GM23338 (cell line): ENCODE data around the gene MAMLD1. TPM values are rescaled to one million over a fixed set of nuclear protein-coding genes. Genes with fewer than 3 reads are reported as not detected.
A peak's percentile ranks its signal among the peaks of the same experiment; 100 is the strongest.

ENCODE experiments used
- ATAC-seq: fragments of 200-7000 bp; cut with Tn5 transposase; 3 replicates; pipeline ENCODE4 v1.9.1; 2020
- DNase-seq: peaks from one replicate; pipeline ENCODE4 v3.0.0-alpha.2; 2015; ENCODE audit warnings: low spot score
- H2AFZ ChIP-seq: fragments of 200-600 bp; sonication (generic); 2 replicates; pipeline ENCODE4 v1.8.0; 2016; ENCODE audit warnings: antibody characterized with exemption, mild to moderate bottlenecking, moderate library complexity
- H3F3A ChIP-seq: fragments of 200-600 bp; sonication (generic); replicated peaks from 2 replicates; pipeline ENCODE4 v1.8.0; 2017; ENCODE audit warnings: antibody characterized with exemption, mixed run types, low read depth
- H3K27ac ChIP-seq: fragments of 200-600 bp; sonication (generic); 2 replicates; pipeline ENCODE4 v1.6.1; 2016; ENCODE audit warnings: low read depth
- H3K27me3 ChIP-seq: fragments of 200-600 bp; sonication (generic); 2 replicates; pipeline ENCODE4 v1.8.0; 2016; ENCODE audit warnings: mild to moderate bottlenecking, mixed run types, moderate library complexity; ENCODE audit not compliant: insufficient read depth
- H3K36me3 ChIP-seq: fragments of 200-600 bp; sonication (generic); 2 replicates; pipeline ENCODE4 v1.8.0; 2016; ENCODE audit warnings: mild to moderate bottlenecking; ENCODE audit not compliant: insufficient read depth
- H3K4me1 ChIP-seq: fragments of 200-600 bp; sonication (generic); 2 replicates; pipeline ENCODE4 v1.8.0; 2016; ENCODE audit warnings: mild to moderate bottlenecking, moderate library complexity; ENCODE audit not compliant: insufficient read depth
- H3K4me2 ChIP-seq: fragments of 200-600 bp; sonication (generic); 2 replicates; pipeline ENCODE4 v1.7.1; 2017; ENCODE audit warnings: mixed run types
- H3K4me3 ChIP-seq: fragments of 200-600 bp; sonication (generic); 2 replicates; pipeline ENCODE4 v1.6.1; 2016; ENCODE audit warnings: mixed run types
- H3K79me2 ChIP-seq: fragments of 200-600 bp; sonication (generic); replicated peaks from 2 replicates; pipeline ENCODE4 v1.8.0; 2017; ENCODE audit warnings: mild to moderate bottlenecking; ENCODE audit not compliant: insufficient read depth
- H3K9me2 ChIP-seq: fragments of 200-600 bp; sonication (generic); 2 replicates; pipeline ENCODE4 v1.8.0; 2017; ENCODE audit not compliant: insufficient read depth
- H4K20me1 ChIP-seq: fragments of 200-600 bp; sonication (generic); replicated peaks from 2 replicates; pipeline ENCODE4 v1.8.0; 2017; ENCODE audit warnings: mild to moderate bottlenecking; ENCODE audit not compliant: insufficient read depth
- H3K27ac Mint-ChIP-seq: 2 replicates; pipeline ENCODE4 v1.8.0; 2020; ENCODE audit warnings: inconsistent platforms, mild to moderate bottlenecking, moderate library complexity, mixed read lengths
- H3K27me3 Mint-ChIP-seq: 3 replicates; pipeline ENCODE4 v1.8.0; 2022; ENCODE audit warnings: low read depth, mild to moderate bottlenecking, moderate library complexity, mixed read lengths, inconsistent platforms; ENCODE audit not compliant: insufficient read depth, poor library complexity
- H3K36me3 Mint-ChIP-seq: 3 replicates; pipeline ENCODE4 v1.8.0; 2021; ENCODE audit warnings: low read depth, mild to moderate bottlenecking, inconsistent platforms, moderate library complexity, mixed read lengths
- H3K4me1 Mint-ChIP-seq: 3 replicates; pipeline ENCODE4 v1.8.0; 2020; ENCODE audit warnings: mild to moderate bottlenecking, inconsistent platforms, mixed read lengths
- H3K4me3 Mint-ChIP-seq: 3 replicates; pipeline ENCODE4 v1.8.0; 2021; ENCODE audit warnings: moderate library complexity, mild to moderate bottlenecking, inconsistent platforms, mixed read lengths
- H3K9me3 Mint-ChIP-seq: 3 replicates; pipeline ENCODE4 v1.8.0; 2020; ENCODE audit warnings: moderate library complexity, mild to moderate bottlenecking, inconsistent platforms, mixed read lengths
- CTCF ChIP-seq, 2 experiments: fragments of 200-600 bp in 1 of 2; sonication (generic) in 1 of 2; conservative IDR thresholded peaks; 2 replicates each; pipeline versions ENCODE4 v1.5.1 to v1.6.1; 2016 to 2017; ENCODE audit warnings: antibody characterized with exemption in 2 of 2, low read depth in 2 of 2, mild to moderate bottlenecking in 2 of 2, moderate library complexity in 1 of 2
- EZH2 ChIP-seq: fragments of 200-600 bp; sonication (generic); IDR thresholded peaks from one replicate; pipeline ENCODE4 v1.8.0; 2017; ENCODE audit warnings: antibody characterized with exemption, mild to moderate bottlenecking, low read depth; ENCODE audit not compliant: unreplicated experiment
- JUNB ChIP-seq: IDR thresholded peaks from one replicate; pipeline ENCODE4 v1.6.1; 2016; ENCODE audit warnings: antibody characterized with exemption; ENCODE audit not compliant: unreplicated experiment
- NANOG ChIP-seq: IDR thresholded peaks from 2 replicates; pipeline ENCODE4 v1.6.1; 2016; ENCODE audit warnings: antibody characterized with exemption, borderline replicate concordance
- STAT1 ChIP-seq: IDR thresholded peaks from one replicate; pipeline ENCODE4 v1.6.1; 2016; ENCODE audit warnings: antibody characterized with exemption; ENCODE audit not compliant: unreplicated experiment
- ZNF114 ChIP-seq: fragments of 250-450 bp; sonication (Bioruptor Pico); IDR thresholded peaks from 2 replicates; pipeline ENCODE4 v1.5.0; 2020; ENCODE audit warnings: mild to moderate bottlenecking, moderate library complexity
- polyA plus RNA-seq: library from polyadenylated mRNA; unstranded; fragments of >200 nt; fragmentation: Nextera tagmentation; extraction: Ambion mirVana; gene quantifications from 2 replicates; pipeline ENCODE4 v1.2.1, GENCODE V29; 2016
- total RNA-seq: library from RNA; depleted of rRNA; stranded (reverse); fragments of >200 nt; shearing (Covaris generic); gene quantifications from 2 replicates; pipeline ENCODE4 v1.2.3, GENCODE V29; 2014

Gene MAMLD1
- total and polyA plus RNA-seq, 2 experiments from 2014 or later, result 0.13 to 0.21 TPM

GRCh38 chrX:150446995-150447394, 83.9 kb downstream of the MAMLD1 start:
- no peaks in the 10 kb centered on the region for H3K36me3 Mint-ChIP-seq
- Histone ChIP-seq H3K27me3 (no peaks in the 10 kb centered on the region), H3K36me3 (no peaks in the 10 kb centered on the region), H2AFZ (no peak overlapping the region), H3K4me1 (no peaks in the 10 kb centered on the region), H3K4me3 (no peak overlapping the region), H3K27ac (no peak overlapping the region), H3K4me2 (no peak overlapping the region), H3F3A (no peaks in the 10 kb centered on the region), H3K79me2 (no peaks in the 10 kb centered on the region), H4K20me1 (no peaks in the 10 kb centered on the region), H3K9me2 (no peaks in the 10 kb centered on the region)
- DNase-seq, result no peak
- no peak overlapping the region for H3K27ac Mint-ChIP-seq
- TF ChIP-seq NANOG, result no peak
- TF ChIP-seq EZH2, result no peak
- no peak for TF ChIP-seq ZNF114 (CRISPR knock-in tag)
- no peak for TF ChIP-seq STAT1
- TF ChIP-seq JUNB, result no peak
- no peak for TF ChIP-seq CTCF (conservative IDR thresholded peaks at IDR 0.05; ENCODE audit: low read depth in 2 of 2)
- peaks cover 6% of the 10 kb centered on the region; the same call in 2 of the 3 replicates for H3K4me1 Mint-ChIP-seq
- no peaks in the 10 kb centered on the region for H3K9me3 Mint-ChIP-seq
- H3K27me3 Mint-ChIP-seq, result peaks cover 3% of the 10 kb centered on the region
- H3K4me3 Mint-ChIP-seq, result no peak overlapping the region
- no peak for ATAC-seq

- no peaks in the 10 kb centered on the region; the same call in 2 of the 3 replicates for H3K9me3 Mint-ChIP-seq
- Histone ChIP-seq H3K4me2 (no peak overlapping the region), H2AFZ (no peak overlapping the region), H3K27ac (no peak overlapping the region), H3K27me3 (no peaks in the 10 kb centered on the region), H3K9me2 (no peaks in the 10 kb centered on the region), H4K20me1 (no peaks in the 10 kb centered on the region), H3K4me1 (no peaks in the 10 kb centered on the region), H3F3A (no peaks in the 10 kb centered on the region), H3K4me3 (no peak overlapping the region), H3K79me2 (no peaks in the 10 kb centered on the region), H3K36me3 (no peaks in the 10 kb centered on the region)
- no peaks in the 10 kb centered on the region for H3K36me3 Mint-ChIP-seq
- ATAC-seq (no peak; the same call in 2 of the 3 replicates), DNase-seq (peak; percentile 23)
- H3K4me1 Mint-ChIP-seq, result peaks cover 6% of the 10 kb centered on the region; the same call in 2 of the 3 replicates
- H3K27me3 Mint-ChIP-seq, result peaks cover 2% of the 10 kb centered on the region
- no peak overlapping the region for H3K4me3 Mint-ChIP-seq
- TF ChIP-seq ZNF114 (CRISPR knock-in tag) (no peak), CTCF (conservative IDR thresholded peaks at IDR 0.05; ENCODE audit: low read depth in 2 of 2) (peak; percentile 43 to 59), NANOG (no peak)
- H3K27ac Mint-ChIP-seq, result no peak overlapping the region
These were observed 86.2 kb downstream of the MAMLD1 start for GRCh38 chrX:150449313-150449712.
